GM19397 (cell line): ENCODE data around the gene OR6B1.
"Not testable (repeated sequence)": the region's sequence is repeated elsewhere in the genome, so short reads cannot be mapped to it uniquely, and the experiment has no call there.

Source experiments
- ATAC-seq: cut with Tn5 transposase; IDR thresholded peaks from one replicate; pipeline ENCODE4 v1.9.1; 2021; ENCODE audit warnings: mild to moderate bottlenecking, moderate library complexity; ENCODE audit not compliant: unreplicated experiment

The OR6B1 gene

DNA sequence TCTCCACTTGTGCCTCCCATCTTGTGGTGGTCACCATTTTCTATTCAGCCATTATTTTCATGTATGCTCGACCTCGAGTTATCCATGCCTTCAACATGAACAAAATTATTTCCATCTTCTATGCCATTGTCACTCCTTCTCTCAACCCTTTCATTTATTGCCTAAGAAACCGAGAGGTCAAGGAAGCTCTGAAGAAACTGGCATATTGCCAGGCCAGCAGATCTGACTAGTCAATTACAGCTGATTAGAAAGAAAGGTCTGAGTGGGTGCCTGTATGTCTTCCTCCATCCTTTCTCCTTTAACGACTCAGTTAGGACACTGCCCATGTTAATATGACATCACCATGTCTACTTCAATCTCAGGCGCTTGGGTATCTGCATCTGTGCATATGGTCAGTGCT lies 4.6 kb downstream of the OR6B1 start:
- no peak for ATAC-seq

GRCh38 chr7:144006029-144006691 lies 6.0 kb downstream of the OR6B1 start:
- no peak for ATAC-seq

DNA sequence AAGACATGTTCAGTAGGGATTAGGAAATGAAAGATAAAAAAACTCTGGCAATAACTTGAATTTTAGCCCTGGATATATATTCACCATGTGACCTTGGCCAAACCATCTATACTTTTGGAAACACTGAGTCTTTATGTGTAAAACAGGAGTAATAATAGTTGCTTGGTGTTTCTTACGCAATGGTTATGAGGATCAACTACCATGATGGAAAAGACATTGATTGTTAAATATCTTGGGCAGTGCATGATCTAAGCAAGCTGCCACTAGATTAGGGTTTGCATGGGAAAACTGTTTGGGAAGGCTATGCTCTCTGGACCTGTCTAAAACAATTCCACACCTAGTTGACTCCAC lies 6.5 kb downstream of the OR6B1 start:
- ATAC-seq = no peak

DNA sequence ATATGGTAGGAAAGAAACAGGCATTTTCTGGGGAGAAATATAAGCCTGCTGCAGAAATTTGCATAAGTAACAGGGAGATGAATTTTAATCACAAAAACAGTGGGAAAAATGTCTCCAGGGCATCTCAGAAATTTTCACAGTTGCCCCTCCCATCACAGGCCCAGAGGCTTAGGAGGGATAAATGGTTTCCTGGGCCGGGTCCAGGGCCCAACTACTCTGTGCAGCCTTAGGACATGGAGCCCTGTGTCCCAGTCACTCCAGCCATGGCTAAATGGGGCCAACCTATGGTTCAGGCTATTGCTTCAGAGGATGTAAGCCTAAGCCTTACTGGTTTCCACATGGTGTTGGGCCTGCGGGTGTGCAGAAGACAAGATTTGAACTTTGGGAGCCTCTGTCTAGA lies 9.2 kb downstream of the OR6B1 start:
- ATAC-seq = no peak

GRCh38 chr7:144010061-144010460 lies 9.9 kb downstream of the OR6B1 start:
- not testable (repeated sequence) for ATAC-seq

GRCh38 chr7:144010821-144011220 lies 10.7 kb downstream of the OR6B1 start:
- not testable (repeated sequence) for ATAC-seq

DNA sequence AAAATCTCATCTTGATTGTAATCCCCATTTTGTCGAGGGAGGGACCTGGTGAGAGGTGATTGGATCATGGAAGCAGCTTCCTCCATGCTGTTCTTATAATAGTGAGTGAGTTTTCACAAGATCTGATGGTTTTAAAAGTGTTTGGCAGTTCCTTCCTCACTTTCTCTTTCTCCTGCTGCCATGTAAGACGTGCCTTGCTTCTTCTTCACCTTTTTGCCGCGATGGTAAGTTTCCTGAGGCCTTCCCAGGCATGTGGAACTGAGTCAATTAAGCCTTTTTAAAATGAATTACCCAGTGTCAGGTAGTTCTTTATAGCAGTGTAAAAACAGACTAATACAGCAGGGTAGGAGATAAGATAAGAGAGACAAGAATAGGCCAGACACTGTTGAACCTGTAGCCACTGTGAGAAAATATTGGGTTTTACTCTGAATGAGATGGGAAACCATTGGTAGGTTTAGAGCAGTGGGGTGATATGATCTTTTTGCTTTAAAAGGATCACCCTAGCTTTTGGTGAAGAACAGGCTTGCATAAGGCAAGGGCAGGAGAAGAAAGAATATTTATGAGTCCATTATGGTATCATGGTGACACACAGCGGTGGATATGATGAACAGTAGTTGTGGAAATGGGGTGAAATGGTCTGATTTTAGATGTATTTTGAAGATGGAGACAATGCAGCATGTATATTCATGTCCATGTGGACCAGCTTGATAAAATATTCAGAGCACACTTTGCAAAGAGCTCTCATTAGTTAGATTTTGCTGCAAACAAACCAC lies 11.5 kb downstream of the OR6B1 start:
- no peak for ATAC-seq

DNA sequence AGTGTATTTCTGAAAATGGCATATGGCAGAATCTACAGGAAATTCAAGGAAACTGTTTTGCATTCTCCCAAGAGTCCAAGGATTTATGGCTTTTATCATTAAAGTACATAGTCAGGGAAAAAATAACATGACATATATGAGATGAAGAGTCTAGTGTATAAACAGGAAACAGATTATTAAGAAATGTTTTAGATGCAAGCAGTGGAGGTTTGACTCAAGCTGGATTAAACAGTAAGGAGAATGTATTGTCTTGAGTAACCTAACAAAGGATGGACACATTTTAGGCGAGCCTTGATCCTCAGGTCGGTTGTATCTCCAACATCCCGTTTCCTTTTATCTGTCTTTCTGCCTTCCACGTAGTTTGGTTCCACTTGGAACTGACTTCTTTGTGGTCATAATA lies 17.9 kb downstream of the OR6B1 start:
- ATAC-seq = no peak

DNA sequence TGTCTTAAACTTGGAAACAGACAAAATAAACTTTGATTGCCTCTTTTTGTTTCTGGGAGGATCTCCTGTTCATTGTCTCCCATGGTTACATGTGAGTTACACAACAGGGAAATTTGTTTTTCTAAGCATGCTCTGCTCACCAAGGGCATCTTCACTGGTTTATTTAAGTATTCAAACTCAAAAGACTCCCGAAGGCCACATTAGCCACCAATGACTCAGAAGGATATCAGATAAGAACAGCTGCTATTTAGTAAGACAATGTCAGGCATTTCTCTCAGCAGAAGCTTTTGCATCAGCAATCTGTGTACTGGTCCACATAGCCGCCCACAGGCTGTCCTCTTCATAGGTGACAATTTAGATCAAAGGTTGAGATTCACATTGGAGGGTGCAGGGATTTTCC lies 19.3 kb downstream of the OR6B1 start:
- ATAC-seq = no peak

DNA sequence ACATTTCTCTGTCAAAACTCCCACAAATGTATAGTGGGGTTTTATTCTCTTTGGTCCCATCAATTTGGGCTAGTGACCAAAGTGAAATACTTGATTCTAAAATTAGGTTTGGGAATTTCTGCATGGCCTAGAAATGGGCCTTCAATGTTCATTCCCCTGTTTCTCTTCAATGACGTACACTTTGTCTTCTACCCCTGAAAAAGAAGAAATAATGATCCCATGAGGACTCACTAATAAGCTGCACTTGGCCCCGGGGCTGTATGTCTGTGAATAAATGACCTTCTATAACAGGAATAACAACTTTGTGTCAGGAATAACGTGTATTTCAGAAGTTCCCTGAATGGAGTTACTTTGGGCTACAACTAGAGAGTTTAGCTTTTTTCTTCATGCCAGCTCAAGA lies 20.2 kb downstream of the OR6B1 start:
- ATAC-seq = no peak

GRCh38 chr7:144022169-144022568 lies 22.0 kb downstream of the OR6B1 start:
- ATAC-seq = no peak

GRCh38 chr7:144023171-144023827 lies 23.2 kb downstream of the OR6B1 start:
- ATAC-seq = no peak

DNA sequence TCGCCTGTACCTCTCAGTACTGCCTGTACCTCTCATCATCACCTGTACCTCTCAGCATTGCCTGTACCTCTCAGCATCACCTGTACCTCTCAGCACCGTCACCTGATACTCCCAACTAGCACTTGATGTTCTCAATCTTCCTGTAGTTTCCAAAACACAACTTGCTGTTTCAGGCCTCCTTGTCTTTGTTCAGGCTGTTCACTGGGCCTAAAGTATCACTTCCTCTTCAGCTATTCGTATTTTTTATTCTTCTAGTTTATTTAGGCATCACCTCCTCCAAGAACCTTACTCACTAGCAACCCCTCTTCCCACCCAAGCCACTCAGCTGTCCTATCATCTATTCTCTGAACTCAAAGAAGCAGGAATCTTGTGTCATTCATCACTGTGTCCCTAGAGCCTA lies 24.1 kb downstream of the OR6B1 start:
- no peak for ATAC-seq

DNA sequence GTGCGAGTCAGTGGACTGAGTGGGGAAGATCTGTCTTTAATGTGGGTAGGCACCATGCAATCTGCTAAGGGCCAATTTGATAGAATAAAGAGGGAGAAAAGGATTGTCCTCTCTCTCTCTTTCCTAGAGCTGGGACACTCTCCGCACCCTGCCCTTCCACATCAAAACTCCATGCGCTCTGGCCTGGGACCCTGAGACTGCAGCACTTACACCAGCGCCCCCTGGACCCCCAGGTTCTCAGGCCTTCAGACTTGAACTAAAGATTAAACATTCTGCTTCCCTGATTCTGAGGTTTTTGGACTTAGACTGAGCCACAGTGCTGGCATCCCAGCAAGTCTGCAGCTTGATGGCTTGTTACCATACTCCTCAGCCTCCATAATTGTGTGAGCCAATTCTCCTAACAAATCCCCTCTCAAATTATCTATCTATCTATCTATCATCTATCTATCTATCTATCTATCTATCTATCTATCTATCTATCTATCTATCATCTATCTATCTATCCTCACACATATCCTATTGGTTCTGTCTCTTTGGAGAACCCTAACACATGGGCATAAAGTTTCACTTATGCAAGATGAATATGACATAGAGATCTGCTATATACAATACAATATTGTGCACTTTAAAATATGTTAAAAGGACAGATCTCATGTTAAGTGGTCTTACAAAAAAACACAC lies 26.2 kb downstream of the OR6B1 start:
- no peak for ATAC-seq

GRCh38 chr7:144027070-144027469 lies 26.9 kb downstream of the OR6B1 start:
- ATAC-seq = no peak

GRCh38 chr7:144027974-144028373 lies 27.9 kb downstream of the OR6B1 start:
- no peak for ATAC-seq

- ATAC-seq = no peak
Measured at GRCh38 chr7:144028547-144028946, 28.4 kb downstream of the OR6B1 start.

GRCh38 chr7:144032516-144032915 lies 32.4 kb downstream of the OR6B1 start:
- no peak for ATAC-seq

DNA sequence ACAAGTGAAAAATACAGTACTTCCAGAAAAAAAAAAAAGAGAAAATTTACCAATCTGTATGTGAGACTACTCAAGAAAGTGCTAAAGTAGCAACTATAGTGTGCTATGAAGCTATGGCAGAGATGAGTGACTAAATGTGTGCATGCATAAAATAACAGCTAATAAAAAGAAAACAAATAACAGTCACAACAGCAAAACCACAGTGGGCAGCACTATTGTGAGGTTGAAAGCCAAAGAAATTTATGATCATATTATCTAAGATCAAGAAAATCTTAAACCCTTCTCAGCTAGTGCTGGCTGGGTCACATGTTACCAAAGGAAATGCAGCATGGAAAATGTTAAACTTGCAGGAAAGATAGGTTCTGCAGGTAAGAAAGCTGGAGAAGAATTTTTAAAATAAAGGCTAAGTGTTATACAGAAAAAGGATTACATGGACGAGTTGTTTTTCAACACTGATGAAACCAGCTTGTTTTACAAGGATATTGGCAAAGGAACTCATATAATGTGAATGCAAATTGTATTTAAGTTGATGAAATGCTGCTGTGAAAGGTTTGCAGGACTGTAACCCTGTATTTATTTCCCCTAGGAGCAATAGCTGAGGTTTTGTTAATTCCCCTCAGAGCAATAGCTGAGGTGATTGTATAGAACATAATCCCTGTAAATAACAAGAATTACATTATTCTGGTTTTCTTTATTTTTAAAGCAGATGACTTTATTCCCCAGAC lies 33.0 kb downstream of the OR6B1 start:
- no peak for ATAC-seq

DNA sequence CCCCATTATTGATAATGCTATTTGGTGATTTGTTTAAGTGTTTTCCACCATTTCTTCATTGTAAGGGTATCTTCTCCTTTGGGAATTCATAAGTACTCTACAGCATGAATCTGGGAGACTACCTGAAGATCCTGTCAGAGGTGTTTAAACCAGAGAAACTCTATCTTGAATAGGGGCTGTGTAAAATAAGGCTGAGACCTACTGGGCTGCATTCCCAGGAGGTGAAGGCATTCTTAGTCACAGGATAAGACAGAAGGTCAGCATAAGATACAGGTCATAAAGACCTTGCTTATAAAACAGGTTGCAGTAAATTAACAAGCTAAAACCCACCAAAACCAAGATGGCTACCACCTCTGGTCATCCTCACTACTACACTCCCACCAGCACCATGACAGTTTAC lies 35.3 kb downstream of the OR6B1 start:
- ATAC-seq = no peak

GRCh38 chr7:144036302-144036885 lies 36.3 kb downstream of the OR6B1 start:
- no peak for ATAC-seq
